Effector memory CD4-positive, alpha-beta T cell (primary cell): ENCODE data around the gene AKT1.
"Not testable (repeated sequence)": the region's sequence is repeated elsewhere in the genome, so short reads cannot be mapped to it uniquely, and the experiment has no call there.

Experiments used
- DNase-seq, 3 donors: peaks; one replicate each; pipeline ENCODE4 v3.0.0-alpha.2; 2020
- H3K27ac ChIP-seq: 2 replicates; pipeline ENCODE4 v1.7.0; 2013; ENCODE audit warnings: mild to moderate bottlenecking, low read length, moderate library complexity; ENCODE audit not compliant: insufficient read depth, poor library complexity, severe bottlenecking
- H3K27me3 ChIP-seq: replicated peaks from 2 replicates; pipeline ENCODE4 v1.7.0; 2013; ENCODE audit warnings: mild to moderate bottlenecking, low read length; ENCODE audit not compliant: insufficient read depth, control insufficient read depth, poor library complexity, severe bottlenecking
- H3K36me3 ChIP-seq: 2 replicates; pipeline ENCODE4 v1.7.0; 2013; ENCODE audit warnings: mild to moderate bottlenecking, low read length, moderate library complexity; ENCODE audit not compliant: control insufficient read depth, insufficient read depth
- H3K4me1 ChIP-seq: 2 replicates; pipeline ENCODE4 v1.7.0; 2013; ENCODE audit warnings: low read length, mild to moderate bottlenecking; ENCODE audit not compliant: control insufficient read depth, insufficient read depth, poor library complexity, severe bottlenecking
- H3K4me3 ChIP-seq: 2 replicates; pipeline ENCODE4 v1.7.0; 2013; ENCODE audit warnings: low read length, low read depth, mild to moderate bottlenecking; ENCODE audit not compliant: insufficient read depth, poor library complexity, severe bottlenecking
- H3K9me3 ChIP-seq: 2 replicates; pipeline ENCODE4 v1.7.0; 2013; ENCODE audit warnings: mild to moderate bottlenecking, low read length, moderate library complexity; ENCODE audit not compliant: control insufficient read depth
- total RNA-seq, 3 donors: gene quantifications; one replicate each; lab custom pipeline; 2026; lab: John Stamatoyannopoulos, UW

The AKT1 gene
- 111 to 137 (median 119) reads per million in 3 donors for total RNA-seq

GRCh38 chr14:104794993-104795780, at the start of gene AKT1:
Gene AKT1, minus strand, starts transcription at chr14:104795748. Its CDS starts 3,105 bp downstream, at chr14:104792643.
- H3K4me1 ChIP-seq, result peaks cover 37% of the 10 kb centered on the region
- no peaks in the 10 kb centered on the region for H3K27me3 ChIP-seq
- H3K9me3 ChIP-seq, result no peaks in the 10 kb centered on the region
- DNase-seq, result no peak
- H3K27ac ChIP-seq, result peak within 1 kb of the TSS; percentile 70
- H3K4me3 ChIP-seq, result peak within 1 kb of the TSS; percentile 66
- peaks cover 17% of the 10 kb centered on the region for H3K36me3 ChIP-seq

- H3K9me3 ChIP-seq, result no peaks in the 10 kb centered on the region
- H3K4me3 ChIP-seq, result no peak overlapping the region
- no peaks in the 10 kb centered on the region for H3K36me3 ChIP-seq
- peaks cover 7% of the 10 kb centered on the region for H3K4me1 ChIP-seq
- DNase-seq, result no peak
- peaks cover 27% of the 10 kb centered on the region for H3K27me3 ChIP-seq
- no peak overlapping the region for H3K27ac ChIP-seq
Measured at GRCh38 chr14:104845033-104845666, 49.6 kb upstream of the AKT1 start.

- H3K27ac ChIP-seq, result no peak overlapping the region
- no peaks in the 10 kb centered on the region for H3K9me3 ChIP-seq
- no peaks in the 10 kb centered on the region for H3K36me3 ChIP-seq
- H3K4me3 ChIP-seq, result no peak overlapping the region
- peaks cover 27% of the 10 kb centered on the region for H3K27me3 ChIP-seq
- peaks cover 7% of the 10 kb centered on the region for H3K4me1 ChIP-seq
- DNase-seq, result no peak
Measured at GRCh38 chr14:104844306-104845032, 48.9 kb upstream of the AKT1 start.

DNA sequence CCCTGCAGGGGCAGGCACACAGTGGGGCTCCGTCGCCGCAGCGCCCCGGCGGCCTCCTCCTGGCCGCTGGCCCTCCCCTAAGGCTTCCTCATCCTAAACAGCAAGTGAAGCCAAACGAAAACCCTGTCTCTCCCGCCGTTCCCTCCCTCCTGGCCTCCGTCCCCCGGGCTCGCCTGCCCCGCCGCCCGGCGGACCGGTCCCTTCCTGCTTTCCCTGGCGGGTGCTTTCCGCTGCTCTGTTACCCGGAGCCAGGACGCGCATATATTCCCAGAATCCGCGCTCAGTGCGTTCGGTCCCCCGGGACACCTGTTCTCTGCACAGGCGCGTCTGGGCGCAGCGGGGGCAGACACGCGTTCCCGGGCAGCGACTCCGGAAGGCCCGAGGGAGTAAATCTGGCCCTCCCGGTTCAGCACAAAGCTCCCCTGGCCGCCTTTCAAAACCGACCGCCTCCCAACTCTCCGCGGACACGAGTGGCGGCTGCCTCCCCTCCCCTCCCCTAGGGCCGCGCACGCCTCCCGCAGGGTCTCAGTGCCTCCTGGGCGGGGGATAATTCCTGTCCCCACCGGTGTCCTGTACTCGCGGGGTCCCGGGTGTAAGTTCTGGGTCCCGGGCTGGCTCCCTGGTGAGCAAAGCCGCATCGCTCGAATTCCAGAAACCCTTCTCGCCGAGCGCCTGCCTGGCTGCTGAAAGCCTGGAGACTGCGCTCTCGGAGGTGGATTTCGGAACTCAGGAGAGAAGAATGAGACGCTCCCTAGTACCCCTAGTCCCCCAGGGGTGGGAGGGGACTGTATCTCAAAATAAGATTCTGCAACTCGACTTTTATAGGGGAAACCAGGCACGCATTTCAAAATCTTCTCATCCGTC, 48.1 kb upstream of the AKT1 start:
- Histone ChIP-seq H3K9me3 (no peaks in the 10 kb centered on the region), H3K4me1 (peaks cover 7% of the 10 kb centered on the region), H3K27ac (no peak overlapping the region), H3K36me3 (no peaks in the 10 kb centered on the region), H3K27me3 (peaks cover 27% of the 10 kb centered on the region), H3K4me3 (no peak overlapping the region)
- DNase-seq, result no peak

GRCh38 chr14:104843006-104843405, 47.5 kb upstream of the AKT1 start:
- no peak for DNase-seq
- Histone ChIP-seq H3K4me3 (no peak overlapping the region), H3K27me3 (peaks cover 27% of the 10 kb centered on the region), H3K4me1 (peaks cover 7% of the 10 kb centered on the region), H3K36me3 (no peaks in the 10 kb centered on the region), H3K9me3 (no peaks in the 10 kb centered on the region), H3K27ac (no peak overlapping the region)

- Histone ChIP-seq H3K27me3 (peaks cover 27% of the 10 kb centered on the region), H3K9me3 (no peaks in the 10 kb centered on the region), H3K27ac (no peak overlapping the region), H3K4me3 (no peak overlapping the region), H3K36me3 (no peaks in the 10 kb centered on the region), H3K4me1 (peaks cover 7% of the 10 kb centered on the region)
- DNase-seq, result no peak
Measured at GRCh38 chr14:104841730-104842129, 46.2 kb upstream of the AKT1 start.

- H3K9me3 ChIP-seq, H3K27me3 ChIP-seq, H3K36me3 ChIP-seq, H3K4me1 ChIP-seq, H3K4me3 ChIP-seq, H3K27ac ChIP-seq, DNase-seq: not testable (repeated sequence)
Measured at GRCh38 chr14:104836171-104836935, 40.8 kb upstream of the AKT1 start.

DNA sequence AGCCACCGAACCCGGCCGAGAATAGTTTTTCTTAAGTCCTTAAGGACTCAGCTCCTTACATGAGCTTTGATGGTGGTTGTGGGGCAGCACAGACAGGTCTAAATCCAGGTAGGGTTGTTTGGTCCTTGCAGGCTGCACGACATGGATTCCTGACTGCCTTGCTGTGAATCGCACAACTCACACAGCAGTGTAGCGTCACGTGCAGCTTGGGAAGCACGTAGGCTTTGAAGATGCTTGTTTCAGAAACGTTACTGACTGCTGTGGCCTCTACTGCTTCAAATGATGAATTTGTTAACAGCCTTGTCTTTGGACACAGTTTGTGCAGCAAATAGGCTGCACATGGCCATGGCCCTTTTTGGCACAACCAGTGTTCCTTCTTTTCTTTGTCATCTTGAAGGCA, 35.2 kb upstream of the AKT1 start:
- Histone ChIP-seq H3K36me3 (no peaks in the 10 kb centered on the region), H3K4me1 (peaks cover 14% of the 10 kb centered on the region), H3K9me3 (no peaks in the 10 kb centered on the region), H3K27ac (no peak overlapping the region), H3K27me3 (no peaks in the 10 kb centered on the region), H3K4me3 (no peak overlapping the region)
- DNase-seq, result no peak
